ENCODE results near the gene MAPK4.

- TF ChIP-seq POLR2AphosphoS5 (IDR thresholded peaks at IDR 0.05) (no peak), CTCF (IDR thresholded peaks at IDR 0.05) (no peak)
Measured at GRCh38 chr18:50729376-50729775, 169.5 kb downstream of the MAPK4 start.

Measured in prostate gland (tissue), 2 donors.